Activated CD8-positive, alpha-beta memory T cell treated with anti-CD3 and anti-CD28 coated beads, Interleukin-2, amount 50 U/mL, for 1 hour (primary cell): ENCODE measurements around the gene ATRIP.
A peak's percentile ranks its signal among the peaks of the same experiment; 100 is the strongest.

Source experiments
- DNase-seq: peaks from one replicate; pipeline ENCODE4 v3.0.0-alpha.2; 2020; ENCODE audit errors: extremely low read depth

ATRIP gene

GRCh38 chr3:48503401-48504050 is 57.0 kb downstream of the ATRIP start:
- no peak for DNase-seq

GRCh38 chr3:48504051-48504946 is 57.8 kb downstream of the ATRIP start, which contains the start of gene SHISA5:
Gene SHISA5 (minus strand): TSS chr3:48504174. CDS start chr3:48504094, 80 bp downstream.
- DNase-seq: no peak

- DNase-seq: no peak
Observed at GRCh38 chr3:48505146-48505545, 58.6 kb downstream of the ATRIP start.

- no peak for DNase-seq
Observed at GRCh38 chr3:48505968-48506504, 59.5 kb downstream of the ATRIP start.

- DNase-seq: peak; percentile 51
Observed at GRCh38 chr3:48507256-48508061, 60.9 kb downstream of the ATRIP start.

- no peak for DNase-seq
Observed at GRCh38 chr3:48511551-48511950, 65.0 kb downstream of the ATRIP start.

GRCh38 chr3:48514431-48515227 is 68.1 kb downstream of the ATRIP start:
- no peak for DNase-seq
